GM12874 (cell line): ENCODE measurements around the gene PLB1.

ENCODE experiments used
- TF ChIP-seq, protein P1 (sequence below): IDR thresholded peaks from 2 replicates; pipeline ENCODE4 v1.5.1; 2011; ENCODE audit warnings: low read depth, mild to moderate bottlenecking, control low read depth, low read length, moderate library complexity; ENCODE audit not compliant: insufficient read depth

The PLB1 gene

GRCh38 chr2:28462122-28462521, 33.7 kb upstream of the PLB1 start:
- TF ChIP-seq, protein P1, sequence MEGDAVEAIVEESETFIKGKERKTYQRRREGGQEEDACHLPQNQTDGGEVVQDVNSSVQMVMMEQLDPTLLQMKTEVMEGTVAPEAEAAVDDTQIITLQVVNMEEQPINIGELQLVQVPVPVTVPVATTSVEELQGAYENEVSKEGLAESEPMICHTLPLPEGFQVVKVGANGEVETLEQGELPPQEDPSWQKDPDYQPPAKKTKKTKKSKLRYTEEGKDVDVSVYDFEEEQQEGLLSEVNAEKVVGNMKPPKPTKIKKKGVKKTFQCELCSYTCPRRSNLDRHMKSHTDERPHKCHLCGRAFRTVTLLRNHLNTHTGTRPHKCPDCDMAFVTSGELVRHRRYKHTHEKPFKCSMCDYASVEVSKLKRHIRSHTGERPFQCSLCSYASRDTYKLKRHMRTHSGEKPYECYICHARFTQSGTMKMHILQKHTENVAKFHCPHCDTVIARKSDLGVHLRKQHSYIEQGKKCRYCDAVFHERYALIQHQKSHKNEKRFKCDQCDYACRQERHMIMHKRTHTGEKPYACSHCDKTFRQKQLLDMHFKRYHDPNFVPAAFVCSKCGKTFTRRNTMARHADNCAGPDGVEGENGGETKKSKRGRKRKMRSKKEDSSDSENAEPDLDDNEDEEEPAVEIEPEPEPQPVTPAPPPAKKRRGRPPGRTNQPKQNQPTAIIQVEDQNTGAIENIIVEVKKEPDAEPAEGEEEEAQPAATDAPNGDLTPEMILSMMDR: no peak

DNA sequence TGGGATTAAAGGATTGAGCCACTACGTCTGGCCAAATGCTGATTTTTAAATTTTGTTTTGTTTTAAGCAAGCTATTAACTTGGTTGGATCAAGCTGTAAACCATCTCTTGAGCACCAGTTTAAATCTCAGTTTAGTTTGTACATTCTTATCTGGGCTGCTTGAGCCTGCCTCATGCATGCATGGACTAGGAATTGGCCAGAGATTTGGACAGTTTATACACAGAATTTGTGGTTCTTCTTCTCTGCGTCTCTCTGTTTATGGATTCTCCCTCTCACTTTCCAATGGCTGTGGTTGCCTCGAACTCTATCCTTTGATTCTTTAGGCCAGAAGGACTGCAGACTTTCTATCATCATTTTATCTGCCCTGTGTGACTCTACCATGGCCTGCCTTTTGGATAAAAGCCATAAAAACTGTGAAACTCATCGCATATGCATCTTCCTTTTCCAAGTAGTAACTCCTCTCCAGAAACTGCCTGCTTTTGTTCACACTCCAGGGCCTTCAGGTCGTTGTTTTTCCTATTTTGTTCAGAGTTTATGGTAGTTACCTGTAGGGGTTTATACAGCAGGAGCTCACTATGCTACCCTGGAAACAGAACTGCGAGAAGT, 32.5 kb upstream of the PLB1 start:
- TF ChIP-seq, protein P1: no peak

DNA sequence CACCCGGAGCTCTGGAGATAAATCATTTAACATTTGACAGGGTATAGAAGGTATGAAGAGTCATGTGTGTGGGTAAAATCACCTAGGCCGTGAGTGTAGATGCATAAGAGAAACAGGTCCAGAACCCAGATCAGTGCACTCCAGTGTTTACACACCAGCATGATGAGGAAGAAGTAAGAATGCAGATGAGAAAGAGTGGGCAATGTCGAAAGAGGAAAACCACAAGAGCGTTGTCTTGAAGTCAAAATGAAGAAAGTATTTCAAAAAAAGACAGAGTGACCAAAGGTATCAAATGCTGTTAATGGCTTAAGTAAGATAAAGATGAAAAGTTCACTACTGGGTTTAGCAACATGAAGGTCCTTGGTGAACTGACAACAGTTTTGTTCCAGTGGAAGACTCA, 32.0 kb upstream of the PLB1 start:
- TF ChIP-seq, protein P1: no peak

DNA sequence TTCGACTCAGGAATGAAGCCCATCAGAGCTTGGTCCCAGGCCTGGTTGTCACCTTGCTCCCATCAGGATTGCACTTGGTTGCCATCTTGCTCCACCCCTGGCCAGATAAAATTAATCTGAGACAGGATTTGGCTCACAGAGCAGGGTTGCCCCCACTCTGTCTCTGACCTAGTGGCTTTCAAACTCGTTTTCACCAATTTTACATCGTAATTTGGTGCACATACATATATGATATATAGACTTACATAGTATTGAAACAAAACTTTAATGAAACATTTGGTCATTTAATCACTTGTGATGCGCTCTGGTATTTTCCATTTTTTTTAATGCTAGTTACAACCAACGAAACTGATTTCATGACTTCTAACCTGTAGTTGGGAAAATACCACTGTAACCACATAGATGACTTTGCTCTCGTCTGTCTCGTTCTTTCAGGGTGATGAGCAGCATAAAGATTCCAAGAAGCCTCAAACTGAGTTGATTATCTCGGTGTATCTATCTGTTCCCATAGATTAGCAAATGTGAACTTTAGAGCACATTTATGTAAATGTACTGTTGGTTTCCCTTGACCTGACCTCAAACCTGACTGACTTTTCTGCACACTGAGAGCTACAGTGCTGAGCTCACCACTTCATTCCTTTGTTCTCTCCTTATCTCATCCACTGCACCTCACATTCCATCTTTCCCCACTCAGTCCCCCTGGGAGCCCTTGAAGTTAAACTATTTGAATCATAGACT, 30.5 kb upstream of the PLB1 start:
- TF ChIP-seq, protein P1: no peak

GRCh38 chr2:28469304-28469703, 26.6 kb upstream of the PLB1 start:
- TF ChIP-seq, protein P1: no peak

GRCh38 chr2:28469947-28470535, 25.8 kb upstream of the PLB1 start:
- TF ChIP-seq, protein P1: no peak

- TF ChIP-seq, protein P1: no peak
Observed at GRCh38 chr2:28470759-28471158, 25.1 kb upstream of the PLB1 start.
